CD4-positive, alpha-beta T cell treated with Interferon gamma for 1 hour (primary cell): Measurements from ENCODE around the gene PRKAA1.

Experiments used
- DNase-seq: peaks from one replicate; pipeline ENCODE4 v3.0.0-alpha.2; 2020

PRKAA1 gene

GRCh38 chr5:40798012-40798800, at the start of gene PRKAA1:
PRKAA1 (minus strand) TSS chr5:40798374; CDS start chr5:40798189, 185 bp downstream.
- DNase-seq, result peak; percentile 89

- DNase-seq, result no peak
These were observed 49.4 kb upstream of the PRKAA1 start for GRCh38 chr5:40847525-40847924.

- no peak for DNase-seq
These were observed 48.2 kb upstream of the PRKAA1 start for GRCh38 chr5:40846371-40846770.

GRCh38 chr5:40844565-40844964, 46.4 kb upstream of the PRKAA1 start:
- DNase-seq, result no peak

- no peak for DNase-seq
These were observed 44.2 kb upstream of the PRKAA1 start for GRCh38 chr5:40842351-40842750.

- DNase-seq, result no peak
These were observed 43.1 kb upstream of the PRKAA1 start, which contains the start of gene CARD6 for GRCh38 chr5:40841068-40841805. CARD6 (plus strand) TSS chr5:40841367; CDS start chr5:40841383, 16 bp downstream.

- no peak for DNase-seq
These were observed 39.9 kb upstream of the PRKAA1 start for GRCh38 chr5:40838086-40838485.

GRCh38 chr5:40834849-40835787, 36.9 kb upstream of the PRKAA1 start, which contains the start of gene RPL37:
RPL37 (minus strand) TSS chr5:40835222; CDS start chr5:40835185, 37 bp downstream.
- peak; percentile 92 for DNase-seq

GRCh38 chr5:40834391-40834848, 36.2 kb upstream of the PRKAA1 start:
- peak; percentile 70 for DNase-seq

GRCh38 chr5:40833712-40834229, 35.6 kb upstream of the PRKAA1 start:
- no peak for DNase-seq

- DNase-seq, result no peak
These were observed 34.2 kb upstream of the PRKAA1 start for GRCh38 chr5:40832345-40832744.

GRCh38 chr5:40831346-40832210, 33.4 kb upstream of the PRKAA1 start:
- DNase-seq, result no peak

- no peak for DNase-seq
These were observed 31.8 kb upstream of the PRKAA1 start for GRCh38 chr5:40829748-40830533.

GRCh38 chr5:40828690-40829661, 30.8 kb upstream of the PRKAA1 start:
- no peak for DNase-seq

- no peak for DNase-seq
These were observed 30.0 kb upstream of the PRKAA1 start for GRCh38 chr5:40828021-40828631.

- DNase-seq, result no peak
These were observed 29.2 kb upstream of the PRKAA1 start for GRCh38 chr5:40827188-40827977.

GRCh38 chr5:40826489-40827187, 28.5 kb upstream of the PRKAA1 start:
- no peak for DNase-seq
